ENCODE data around the gene CYB561D1. TPM values are rescaled to one million over a fixed set of nuclear protein-coding genes. Genes with fewer than 3 reads are reported as not detected.
A peak's percentile ranks its signal among the peaks of the same experiment; 100 is the strongest.
"Not testable (repeated sequence)": the region's sequence is repeated elsewhere in the genome, so short reads cannot be mapped to it uniquely, and the experiment has no call there.

Gene CYB561D1
- total RNA-seq: 1 to 10 TPM; 6.6 to 8.5 TPM

- peak; percentile 90 for DNase-seq
- intact Hi-C loops (cut with micrococcal nuclease): loop anchor here (1.0 kb wide), 3 partner anchors 8 to 38 kb away; partner anchors contain the start of gene ATXN7L2
- CTCF ChIA-PET: interaction anchor here (0.6 to 35.8 kb wide), 11 partner anchors 10 to 394 kb away, joined by 3 to 1207 read pairs (median 6); partner anchors contain the start of genes AMIGO1, ATXN7L2, GNAI3 and GPR61
- Mint-ChIP-seq H3K36me3 (ENCODE audit: low read depth) (peaks cover 7% of the 10 kb centered on the region), H3K27me3 (ENCODE audit: low read depth) (no peaks in the 10 kb centered on the region), H3K9me3 (no peaks in the 10 kb centered on the region), H3K4me1 (ENCODE audit: low read depth) (peaks cover 54% of the 10 kb centered on the region), H3K4me3 (peak within 1 kb of the TSS; percentile 98), H3K27ac (peak within 1 kb of the TSS; percentile 92)
Measured at GRCh38 chr1:109493805-109494539, at the start of gene CYB561D1. TSS of gene CYB561D1 (plus strand) at chr1:109494094. CDS start at chr1:109494140, 46 bp downstream.

- DNase-seq: no peak
- no peak overlapping the region for H3K4me3 Mint-ChIP-seq
- intact Hi-C loops (cut with micrococcal nuclease): no loop called here
- no peak overlapping the region for H3K27ac Mint-ChIP-seq
- no peaks in the 10 kb centered on the region for H3K36me3 Mint-ChIP-seq (ENCODE audit: low read depth)
- H3K27me3 Mint-ChIP-seq (ENCODE audit: low read depth): peaks cover 13% of the 10 kb centered on the region
- no peaks in the 10 kb centered on the region for H3K9me3 Mint-ChIP-seq
- H3K4me1 Mint-ChIP-seq (ENCODE audit: low read depth): no peaks in the 10 kb centered on the region
- CTCF ChIA-PET: no interaction called here
Measured at GRCh38 chr1:109444346-109444745, 49.5 kb upstream of the CYB561D1 start.

- H3K36me3 Mint-ChIP-seq (ENCODE audit: low read depth); intact Hi-C loops (cut with micrococcal nuclease); H3K4me1 Mint-ChIP-seq (ENCODE audit: low read depth); H3K4me3 Mint-ChIP-seq; H3K9me3 Mint-ChIP-seq; CTCF ChIA-PET; H3K27ac Mint-ChIP-seq; DNase-seq: not testable (repeated sequence)
- H3K27me3 Mint-ChIP-seq (ENCODE audit: low read depth): peaks cover 22% of the 10 kb centered on the region
Measured at GRCh38 chr1:109445949-109446695, 47.8 kb upstream of the CYB561D1 start.

GRCh38 chr1:109447524-109447923 lies 46.4 kb upstream of the CYB561D1 start:
- no peaks in the 10 kb centered on the region for H3K4me1 Mint-ChIP-seq (ENCODE audit: low read depth)
- no peaks in the 10 kb centered on the region for H3K36me3 Mint-ChIP-seq (ENCODE audit: low read depth)
- H3K27me3 Mint-ChIP-seq (ENCODE audit: low read depth): peaks cover 22% of the 10 kb centered on the region
- no peak overlapping the region for H3K27ac Mint-ChIP-seq
- intact Hi-C loops (cut with micrococcal nuclease): no loop called here
- CTCF ChIA-PET: interaction anchor here (0.7 kb wide), 2 partner anchors 23 to 43 kb away, joined by 4 to 5 read pairs; no protein-coding TSS in a partner anchor
- H3K4me3 Mint-ChIP-seq: no peak overlapping the region
- DNase-seq: no peak
- no peaks in the 10 kb centered on the region for H3K9me3 Mint-ChIP-seq

GRCh38 chr1:109454497-109455133 lies 39.3 kb upstream of the CYB561D1 start:
- intact Hi-C loops (cut with micrococcal nuclease): no loop called here
- no peak for DNase-seq
- H3K36me3 Mint-ChIP-seq (ENCODE audit: low read depth): no peaks in the 10 kb centered on the region
- peaks cover 10% of the 10 kb centered on the region for H3K9me3 Mint-ChIP-seq
- CTCF ChIA-PET: interaction anchor here (0.6 to 0.8 kb wide), 2 partner anchors 18 to 52 kb away, joined by 3 read pairs; no protein-coding TSS in a partner anchor
- H3K4me3 Mint-ChIP-seq: no peak overlapping the region
- peaks cover 17% of the 10 kb centered on the region for H3K27me3 Mint-ChIP-seq (ENCODE audit: low read depth)
- no peaks in the 10 kb centered on the region for H3K4me1 Mint-ChIP-seq (ENCODE audit: low read depth)
- H3K27ac Mint-ChIP-seq: no peak overlapping the region

- Mint-ChIP-seq H3K27me3 (ENCODE audit: low read depth) (peaks cover 21% of the 10 kb centered on the region), H3K27ac (no peak overlapping the region), H3K4me3 (no peak overlapping the region), H3K9me3 (peaks cover 10% of the 10 kb centered on the region), H3K36me3 (ENCODE audit: low read depth) (no peaks in the 10 kb centered on the region), H3K4me1 (ENCODE audit: low read depth) (no peaks in the 10 kb centered on the region)
- intact Hi-C loops (cut with micrococcal nuclease): no loop called here
- CTCF ChIA-PET: interaction anchor here (1.1 to 1.2 kb wide), 2 partner anchors 14 to 17 kb away, joined by 3 to 4 read pairs; no protein-coding TSS in a partner anchor
- DNase-seq: no peak
Measured at GRCh38 chr1:109457819-109458218, 36.1 kb upstream of the CYB561D1 start.

- CTCF ChIA-PET: interaction anchor here (1.2 kb wide), 1 partner anchor 34 kb away, joined by 3 read pairs; no protein-coding TSS in a partner anchor
- H3K4me3 Mint-ChIP-seq: peak overlapping the region; percentile 53
- no peaks in the 10 kb centered on the region for H3K9me3 Mint-ChIP-seq
- peaks cover 11% of the 10 kb centered on the region for H3K4me1 Mint-ChIP-seq (ENCODE audit: low read depth)
- peaks cover 60% of the 10 kb centered on the region for H3K27me3 Mint-ChIP-seq (ENCODE audit: low read depth)
- DNase-seq: no peak
- no peak overlapping the region for H3K27ac Mint-ChIP-seq
- H3K36me3 Mint-ChIP-seq (ENCODE audit: low read depth): no peaks in the 10 kb centered on the region
- intact Hi-C loops (cut with micrococcal nuclease): loop anchor here (2.0 to 5.0 kb wide), 2 partner anchors 17 to 39 kb away; partner anchors contain the start of genes ATXN7L2 and PSMA5
Measured at GRCh38 chr1:109466125-109466451, 27.8 kb upstream of the CYB561D1 start.

GRCh38 chr1:109466452-109467300 lies 27.2 kb upstream of the CYB561D1 start, which contains the start of gene SYPL2:
TSS of gene SYPL2 (plus strand) at chr1:109466546. CDS start at chr1:109466844, 298 bp downstream.
- no peaks in the 10 kb centered on the region for H3K36me3 Mint-ChIP-seq (ENCODE audit: low read depth)
- peak within 1 kb of the TSS; percentile 53 for H3K4me3 Mint-ChIP-seq
- H3K4me1 Mint-ChIP-seq (ENCODE audit: low read depth): peaks cover 11% of the 10 kb centered on the region
- H3K27me3 Mint-ChIP-seq (ENCODE audit: low read depth): peaks cover 56% of the 10 kb centered on the region
- peak; percentile 20 for DNase-seq
- intact Hi-C loops (cut with micrococcal nuclease): loop anchor here (2.0 to 5.0 kb wide), 2 partner anchors 16 to 39 kb away; partner anchors contain the start of genes ATXN7L2 and PSMA5
- CTCF ChIA-PET: interaction anchor here (1.2 kb wide), 1 partner anchor 33 kb away, joined by 3 read pairs; no protein-coding TSS in a partner anchor
- no peaks in the 10 kb centered on the region for H3K9me3 Mint-ChIP-seq
- H3K27ac Mint-ChIP-seq: no peak within 1 kb of the TSS

- CTCF ChIA-PET: interaction anchor here (1.3 kb wide), 1 partner anchor 65 kb away, joined by 8 read pairs; no protein-coding TSS in a partner anchor
- DNase-seq: no peak
- H3K27me3 Mint-ChIP-seq (ENCODE audit: low read depth): peaks cover 57% of the 10 kb centered on the region
- peak overlapping the region; percentile 45 for H3K4me3 Mint-ChIP-seq
- H3K4me1 Mint-ChIP-seq (ENCODE audit: low read depth): peaks cover 11% of the 10 kb centered on the region
- H3K36me3 Mint-ChIP-seq (ENCODE audit: low read depth): no peaks in the 10 kb centered on the region
- intact Hi-C loops (cut with micrococcal nuclease): loop anchor here (2.0 to 5.0 kb wide), 2 partner anchors 15 to 40 kb away; partner anchors contain the start of genes ATXN7L2 and PSMA5
- no peaks in the 10 kb centered on the region for H3K9me3 Mint-ChIP-seq
- no peak overlapping the region for H3K27ac Mint-ChIP-seq
Measured at GRCh38 chr1:109467301-109467777, 26.6 kb upstream of the CYB561D1 start.

- Mint-ChIP-seq H3K9me3 (no peaks in the 10 kb centered on the region), H3K27ac (no peak overlapping the region), H3K4me3 (no peak overlapping the region), H3K27me3 (ENCODE audit: low read depth) (peaks cover 54% of the 10 kb centered on the region), H3K36me3 (ENCODE audit: low read depth) (no peaks in the 10 kb centered on the region), H3K4me1 (ENCODE audit: low read depth) (peaks cover 11% of the 10 kb centered on the region)
- DNase-seq: no peak
- CTCF ChIA-PET: interaction anchor here (1.3 kb wide), 1 partner anchor 64 kb away, joined by 8 read pairs; no protein-coding TSS in a partner anchor
- intact Hi-C loops (cut with micrococcal nuclease): loop anchor here (5.0 kb wide), 1 partner anchor 41 kb away; the partner anchor contains the start of gene PSMA5
Measured at GRCh38 chr1:109468061-109468460, 25.8 kb upstream of the CYB561D1 start.

- Mint-ChIP-seq H3K36me3 (ENCODE audit: low read depth) (no peaks in the 10 kb centered on the region), H3K9me3 (no peaks in the 10 kb centered on the region), H3K27me3 (ENCODE audit: low read depth) (peaks cover 54% of the 10 kb centered on the region), H3K27ac (no peak overlapping the region), H3K4me3 (no peak overlapping the region), H3K4me1 (ENCODE audit: low read depth) (peaks cover 11% of the 10 kb centered on the region)
- CTCF ChIA-PET: interaction anchor here (0.7 kb wide), 1 partner anchor 63 kb away, joined by 3 read pairs; no protein-coding TSS in a partner anchor
- intact Hi-C loops (cut with micrococcal nuclease): loop anchor here (5.0 kb wide), 1 partner anchor 42 kb away; the partner anchor contains the start of gene PSMA5
- DNase-seq: no peak
Measured at GRCh38 chr1:109468903-109469302, 25.0 kb upstream of the CYB561D1 start.
